Embryonic facial prominence (tissue), 1 donor: ENCODE results near the gene SIM1.

Source experiments
- DNase-seq: peaks from one replicate; pipeline ENCODE4 v3.0.0-alpha.2; 2016; ENCODE audit errors: extremely low spot score

SIM1 gene

DNA sequence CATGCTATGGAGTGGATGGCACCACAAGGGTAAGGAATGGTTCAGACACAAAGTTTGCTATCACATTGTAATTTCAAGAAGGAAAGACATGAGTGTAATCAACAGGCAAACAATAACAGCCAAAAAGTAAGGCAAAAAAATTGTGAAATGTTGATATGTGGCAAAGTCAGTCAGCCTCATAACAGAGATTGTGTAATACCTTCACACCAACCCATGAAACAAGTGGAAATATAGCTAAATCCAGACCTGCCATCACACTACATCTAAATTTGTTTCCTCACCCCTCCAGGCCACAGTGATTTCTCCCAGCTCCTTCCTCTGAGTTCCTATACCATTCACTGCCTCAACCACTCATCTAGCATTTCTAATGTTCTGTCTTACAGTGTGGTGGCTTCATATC lies 37.3 kb downstream of the SIM1 start:
- DNase-seq = no peak

DNA sequence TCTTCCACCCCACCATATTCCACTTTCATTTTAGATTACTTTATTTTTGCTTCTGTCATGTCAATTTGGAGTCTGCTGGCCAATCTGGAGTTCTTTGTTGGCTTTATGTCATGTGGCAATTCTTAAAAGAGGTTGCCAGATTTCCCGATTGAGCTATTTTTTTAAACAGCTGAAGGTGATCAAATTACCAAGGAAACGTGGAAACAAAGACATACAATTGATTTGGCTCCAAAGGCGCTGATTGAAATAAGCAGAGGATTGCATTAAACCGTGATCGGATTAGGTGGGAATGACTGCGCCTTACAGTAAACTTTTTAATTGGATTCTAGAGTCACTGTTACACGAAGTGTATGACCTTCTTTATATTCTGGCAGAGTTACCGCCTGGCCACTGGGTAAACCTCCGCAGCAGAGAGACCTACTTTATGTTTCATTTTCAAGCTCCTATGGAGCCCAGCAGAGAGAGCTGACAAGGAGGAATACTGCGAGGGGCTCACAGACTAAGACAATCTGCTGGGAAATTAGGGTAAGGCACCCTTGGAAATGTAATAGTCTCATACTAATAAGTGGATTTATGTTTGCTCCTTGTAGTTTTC lies 37.9 kb downstream of the SIM1 start:
- DNase-seq = no peak

DNA sequence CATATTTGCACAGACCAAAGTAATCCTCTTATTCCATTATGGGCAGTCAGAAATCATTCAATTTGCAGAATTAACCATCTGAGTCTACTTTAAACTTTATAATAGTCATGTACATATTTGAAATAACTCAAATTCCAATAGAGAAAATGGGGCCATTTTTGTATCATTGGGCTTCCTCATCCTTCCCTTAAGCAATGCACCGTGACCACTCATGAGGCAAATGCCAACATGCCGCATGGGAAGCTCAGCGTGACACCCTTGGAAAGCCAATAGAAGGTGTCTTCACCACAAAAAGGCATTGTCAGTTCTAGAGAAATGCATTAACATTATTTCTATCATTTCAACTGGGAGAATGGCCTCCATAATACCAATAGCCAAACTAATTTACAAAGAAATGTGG lies 38.5 kb downstream of the SIM1 start:
- DNase-seq = no peak

DNA sequence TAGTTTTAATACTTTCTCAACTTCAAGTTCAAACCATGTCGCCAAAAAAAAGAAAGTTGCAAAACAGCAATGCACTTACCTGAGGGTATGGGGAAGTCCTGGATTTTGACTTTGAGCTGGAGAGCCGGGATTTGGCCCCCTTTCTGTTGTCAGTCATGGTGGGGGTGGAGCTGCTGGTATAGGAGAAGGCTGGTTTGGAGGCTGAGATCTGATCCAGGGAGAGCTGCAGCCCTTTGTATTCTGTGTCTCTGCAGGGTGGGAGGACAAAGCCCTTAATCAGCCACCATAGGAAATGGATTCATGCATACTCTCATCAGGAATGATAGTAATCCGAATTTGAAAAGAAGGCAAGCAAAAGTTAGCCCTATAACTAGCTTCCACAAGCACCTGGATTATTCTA lies 44.0 kb downstream of the SIM1 start:
- DNase-seq = no peak

DNA sequence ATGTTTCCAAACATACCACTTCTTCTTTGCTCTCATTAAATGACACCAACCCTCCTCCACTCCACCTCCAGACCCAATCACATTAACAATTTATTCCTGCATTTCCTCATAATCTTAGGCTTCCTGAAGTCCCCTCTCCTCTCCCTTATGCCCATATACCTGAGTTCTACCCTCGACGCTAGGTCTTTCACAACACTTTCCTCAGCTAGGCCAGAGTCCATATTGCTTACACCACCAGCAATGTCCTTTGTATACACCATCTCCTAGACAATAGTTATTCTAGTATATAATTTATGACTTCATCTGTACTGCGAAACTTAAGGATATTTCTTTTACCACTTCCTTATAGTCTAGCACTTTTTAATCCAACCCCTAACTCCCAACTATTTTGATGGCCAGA lies 47.7 kb downstream of the SIM1 start:
- no peak for DNase-seq

DNA sequence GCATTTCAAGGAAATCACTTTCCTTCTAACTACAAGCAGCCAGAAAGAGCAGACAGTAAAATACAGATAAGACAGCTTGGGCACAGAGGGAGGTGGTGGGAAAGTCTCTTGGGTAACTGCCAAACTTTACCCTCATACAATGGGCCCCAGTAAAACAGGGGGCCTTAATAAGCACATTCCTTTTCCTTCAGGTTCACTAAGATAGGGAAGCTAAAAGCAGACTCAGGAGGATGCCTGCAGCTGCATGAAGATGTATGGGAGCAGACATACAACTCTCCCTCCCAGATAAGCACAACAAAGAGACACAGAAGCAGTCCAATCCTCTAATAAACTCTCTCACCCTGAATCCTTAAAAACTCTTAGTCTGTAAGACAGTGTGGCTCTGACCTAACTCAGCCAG lies 49.0 kb downstream of the SIM1 start:
- DNase-seq = no peak

DNA sequence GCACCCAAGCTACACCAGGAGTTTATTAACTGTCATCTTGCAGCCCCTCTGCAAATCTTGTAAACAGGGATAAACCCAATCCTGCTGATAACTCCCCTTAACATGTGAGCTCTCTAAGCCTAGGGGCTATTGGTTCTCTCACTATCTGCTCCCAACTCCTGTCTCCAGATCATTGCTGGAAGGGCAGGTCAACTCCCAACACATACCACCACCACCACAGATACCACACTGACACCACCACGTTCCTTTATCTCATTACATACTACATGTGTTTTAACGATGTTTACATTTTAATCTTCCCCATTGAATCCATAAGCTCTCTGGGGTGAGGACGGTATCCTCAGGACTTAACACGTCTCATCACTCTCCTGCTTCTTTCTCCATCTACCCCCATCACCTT lies 51.8 kb downstream of the SIM1 start:
- no peak for DNase-seq

DNA sequence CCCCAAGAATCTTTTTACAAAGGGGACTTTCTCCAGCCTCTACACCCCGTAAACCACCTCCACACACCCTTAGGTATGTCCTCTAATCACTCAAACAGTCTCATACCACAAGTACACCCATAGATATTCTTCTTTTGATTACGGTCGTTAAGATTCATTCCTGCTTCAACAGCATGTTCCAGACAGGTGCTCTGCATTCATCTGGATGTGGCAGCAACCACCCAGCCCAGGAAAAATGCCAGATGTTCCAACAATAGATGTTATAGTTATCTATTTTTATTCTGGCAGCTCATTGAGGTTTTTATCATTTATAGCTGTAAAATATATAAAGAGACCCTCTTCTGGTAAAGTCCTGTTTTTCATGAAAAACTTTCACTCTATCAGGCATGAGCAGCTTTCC lies 60.7 kb downstream of the SIM1 start:
- no peak for DNase-seq

DNA sequence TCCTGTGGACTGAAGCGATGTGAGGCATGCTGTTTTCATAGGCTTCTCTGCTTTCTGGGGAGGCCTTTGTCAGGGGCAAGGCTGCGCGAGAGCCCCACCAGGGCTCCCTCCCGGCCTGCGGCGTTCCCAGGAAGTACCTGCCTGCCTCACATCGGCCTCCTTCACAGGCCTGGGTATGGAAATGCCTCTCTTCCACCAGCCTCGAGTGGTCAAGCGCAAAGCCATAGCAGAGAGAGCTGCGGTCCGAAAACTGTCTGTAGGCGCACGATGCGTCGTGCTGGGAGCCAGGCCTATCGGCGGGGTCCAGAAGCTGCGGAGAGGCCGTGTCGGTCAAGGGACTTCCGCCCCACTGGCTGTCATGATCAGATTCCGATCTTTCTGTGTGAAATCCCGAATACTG lies 71.2 kb downstream of the SIM1 start:
- DNase-seq = no peak

DNA sequence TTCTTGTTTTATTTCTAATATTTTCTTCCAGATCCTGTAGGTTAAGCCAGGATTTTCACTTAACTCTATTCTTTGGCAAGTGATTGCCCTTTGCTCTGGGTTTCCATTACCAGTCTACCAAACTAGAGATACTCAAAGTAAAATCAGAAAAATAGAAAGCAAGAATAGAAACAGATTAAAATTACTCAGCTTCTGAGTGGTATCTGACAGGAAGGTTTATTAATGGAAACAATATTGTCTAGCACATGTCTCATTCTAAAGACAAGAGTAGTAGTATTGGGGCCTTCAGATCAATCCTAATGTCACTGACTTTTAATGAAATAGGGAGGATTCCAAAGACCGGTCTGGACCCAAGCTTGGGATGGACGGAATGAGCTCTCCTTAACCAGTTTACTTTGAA lies 72.3 kb downstream of the SIM1 start:
- no peak for DNase-seq

DNA sequence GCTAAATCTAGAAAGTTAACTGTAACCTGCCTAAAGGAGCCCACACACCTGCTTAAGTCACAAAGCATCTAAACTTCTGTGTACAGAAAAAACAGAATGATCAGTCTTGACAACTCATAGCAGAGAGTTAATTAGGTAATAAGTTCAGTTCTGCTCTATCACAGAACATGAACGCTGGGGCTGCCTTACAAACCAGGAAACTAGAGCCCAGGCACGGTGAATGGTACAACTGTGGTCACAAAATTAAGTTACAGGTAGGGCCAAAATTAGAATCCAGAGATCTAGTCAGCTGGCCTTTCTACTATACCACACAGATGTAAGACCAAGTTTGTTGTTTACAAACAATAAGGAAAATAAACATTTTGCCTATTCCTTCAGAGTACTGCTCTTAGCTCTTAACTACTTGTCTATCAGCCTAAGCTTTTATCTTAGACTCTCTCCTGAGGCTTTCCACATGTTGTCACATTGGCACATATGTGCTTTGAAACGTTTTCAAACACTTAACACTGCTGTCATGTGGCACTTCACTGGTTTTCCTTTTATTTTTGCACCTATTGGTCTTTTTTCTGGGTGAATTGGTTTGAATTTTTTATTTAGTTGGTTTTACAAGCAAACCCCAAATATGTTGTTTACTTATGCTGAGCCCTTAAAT lies 75.7 kb downstream of the SIM1 start:
- DNase-seq = no peak

DNA sequence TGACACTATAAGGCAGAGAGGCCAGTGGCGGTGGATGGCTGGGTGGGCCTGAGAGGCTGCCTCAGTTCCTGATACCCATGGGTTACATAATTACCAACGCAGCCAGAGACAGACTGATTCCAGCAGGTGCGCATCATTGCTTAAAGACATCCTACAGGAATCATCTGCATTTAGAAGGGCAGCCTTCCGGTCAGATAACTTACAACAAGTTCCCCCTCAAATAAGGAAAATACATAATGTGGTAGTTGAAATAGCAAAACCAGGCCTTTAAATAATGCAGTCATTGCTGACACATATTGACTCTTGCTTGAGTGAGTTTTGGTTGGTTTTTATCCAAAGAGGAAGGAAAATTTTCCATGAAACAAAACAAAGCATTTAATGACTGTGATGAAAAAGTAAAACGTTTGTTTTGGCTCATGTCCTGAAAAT lies 81.9 kb downstream of the SIM1 start:
- DNase-seq = no peak

DNA sequence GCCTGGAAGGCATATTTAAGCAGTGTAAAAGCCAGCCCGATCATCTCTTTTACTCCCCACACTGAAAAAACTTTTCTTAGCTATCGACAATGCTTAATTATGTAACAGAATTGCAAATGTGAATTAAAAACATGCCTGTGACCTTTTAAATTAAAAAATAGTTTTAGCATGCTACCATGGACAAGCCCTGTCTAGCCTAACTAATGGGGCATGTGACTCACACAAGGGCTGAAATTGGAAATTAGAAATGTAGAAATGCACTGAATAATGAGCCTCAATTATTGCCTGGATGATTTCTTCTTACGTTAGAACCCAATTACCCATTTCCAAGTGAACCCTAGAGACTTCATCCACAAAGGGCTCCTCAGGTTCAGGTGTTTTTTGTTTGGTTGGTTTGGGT lies 82.7 kb downstream of the SIM1 start:
- no peak for DNase-seq

DNA sequence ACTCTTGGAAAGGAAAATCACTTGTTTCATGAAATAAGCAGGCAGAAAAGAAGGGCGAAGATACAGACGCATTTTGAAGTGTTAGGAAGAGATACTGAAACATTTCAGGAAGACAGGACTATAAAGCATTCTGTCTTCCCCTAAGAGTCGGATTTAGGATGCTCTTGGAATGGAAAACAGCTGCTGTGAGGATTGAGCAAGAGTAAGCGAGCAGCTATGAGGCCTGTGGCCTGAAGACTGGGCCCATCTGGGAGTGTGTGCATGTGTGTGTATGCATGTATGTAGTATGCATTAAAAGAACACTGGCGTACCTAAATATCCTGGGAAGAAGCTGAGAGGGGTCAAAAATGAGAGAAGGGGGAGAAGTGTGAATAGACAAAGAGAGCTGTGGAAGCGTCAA lies 83.6 kb downstream of the SIM1 start:
- DNase-seq = no peak

DNA sequence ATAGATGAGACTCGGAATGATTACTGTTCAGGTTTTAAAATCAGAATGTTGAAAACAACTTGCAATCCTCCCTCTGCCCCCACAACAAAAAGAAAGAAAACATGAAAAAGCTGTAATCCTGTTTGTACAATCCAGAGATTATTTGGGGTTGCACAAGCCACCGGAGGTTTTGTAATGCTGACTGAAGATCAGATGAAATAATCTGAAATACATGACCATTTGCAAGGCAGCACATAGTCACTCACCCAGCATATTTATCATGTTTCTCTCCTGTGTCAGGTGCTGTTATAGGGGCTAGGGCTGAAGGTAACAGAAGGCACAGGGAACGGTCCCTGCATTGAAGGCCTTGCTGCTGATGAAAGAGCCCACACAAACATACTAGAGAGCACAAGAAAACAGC lies 85.3 kb downstream of the SIM1 start:
- no peak for DNase-seq

DNA sequence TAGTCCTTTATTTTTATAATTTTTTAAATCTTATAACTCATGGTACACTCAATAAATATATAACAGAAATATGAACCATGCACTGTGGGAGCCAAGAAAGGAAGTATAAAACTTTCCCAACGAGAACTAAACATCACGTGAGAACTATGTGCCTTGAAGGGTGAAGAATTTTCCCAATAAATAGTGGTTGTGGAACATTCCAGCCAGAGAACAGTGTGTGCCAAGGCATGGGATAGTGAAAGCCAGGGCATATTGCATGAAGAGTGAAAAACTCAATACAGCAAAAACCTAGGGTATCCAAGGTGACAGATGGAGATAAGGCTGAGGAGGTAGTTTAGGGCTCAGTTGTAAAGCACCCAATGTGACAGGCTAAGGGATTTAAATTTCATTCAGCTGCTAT lies 86.1 kb downstream of the SIM1 start:
- DNase-seq = no peak

DNA sequence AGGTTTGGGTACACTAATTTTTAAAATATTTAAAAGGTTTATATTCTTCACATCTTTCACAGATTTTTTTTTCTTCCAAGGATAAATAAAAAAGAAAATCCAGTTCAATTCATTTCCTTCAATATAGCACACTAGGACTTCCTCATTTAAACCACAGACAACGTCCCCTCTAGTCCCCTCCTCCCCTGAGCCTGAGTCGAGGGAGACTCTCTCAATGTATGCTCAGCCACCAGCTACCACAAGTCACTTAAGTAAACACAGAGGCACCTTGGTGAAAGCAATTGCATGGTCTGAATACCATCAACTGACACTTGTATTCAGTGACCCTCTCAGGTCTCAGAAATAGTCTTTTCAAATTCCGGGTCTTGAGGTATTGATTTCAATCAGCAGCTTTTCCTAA lies 88.6 kb downstream of the SIM1 start:
- no peak for DNase-seq

DNA sequence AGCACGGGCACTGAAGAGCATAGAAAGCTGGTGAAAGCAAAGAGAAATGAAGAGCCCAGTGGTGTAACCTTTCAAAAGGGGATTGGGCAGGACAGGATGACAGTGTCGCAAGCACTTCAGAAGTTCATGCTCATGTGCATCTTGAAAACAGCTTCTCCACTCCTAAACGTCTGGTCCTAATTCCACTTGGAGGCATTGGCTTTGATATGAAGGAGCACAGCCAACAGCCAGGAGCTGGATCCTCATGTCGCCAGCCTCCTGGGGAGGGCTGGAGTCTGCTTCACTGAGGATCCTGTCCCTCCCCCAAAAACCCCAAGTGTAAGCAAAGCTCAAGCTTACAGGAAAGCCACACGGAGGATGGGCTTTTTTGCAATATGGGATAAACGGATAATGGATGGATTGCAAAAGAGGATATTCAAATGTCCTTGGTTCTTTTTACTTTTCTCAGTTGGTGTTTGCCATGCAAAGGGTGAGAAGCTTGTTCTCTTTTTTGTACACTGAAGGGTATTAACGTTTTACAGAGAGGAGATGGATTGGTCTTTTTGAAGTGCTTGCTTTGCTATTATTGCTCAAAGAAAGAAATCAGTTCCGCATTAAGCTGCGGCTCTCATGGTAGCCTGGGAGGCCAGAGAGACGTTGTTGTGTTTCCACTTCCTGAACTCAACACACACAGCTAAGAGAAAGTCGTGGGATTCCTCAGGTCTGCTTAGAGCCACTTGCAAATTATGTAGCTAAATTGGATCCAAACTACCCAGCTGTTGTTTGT lies 92.2 kb downstream of the SIM1 start:
- no peak for DNase-seq

DNA sequence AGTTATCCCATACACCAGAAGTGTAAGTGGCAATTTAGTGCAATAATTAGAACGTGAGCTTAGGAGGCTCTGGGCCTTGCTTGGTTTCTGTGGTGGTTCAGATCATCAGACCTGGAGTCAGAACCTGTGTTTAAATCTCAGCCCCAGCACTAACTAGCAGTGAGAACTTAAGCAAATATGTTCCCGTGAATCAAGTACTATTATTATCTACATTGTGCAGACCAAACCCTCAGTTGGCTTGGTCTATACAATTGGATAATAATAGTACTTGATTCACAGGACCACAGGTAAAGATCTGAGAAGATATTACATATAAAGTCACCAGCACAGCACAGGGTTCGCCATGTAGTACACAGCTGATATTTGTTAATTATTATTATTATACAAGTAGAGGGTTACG lies 93.1 kb downstream of the SIM1 start:
- no peak for DNase-seq

DNA sequence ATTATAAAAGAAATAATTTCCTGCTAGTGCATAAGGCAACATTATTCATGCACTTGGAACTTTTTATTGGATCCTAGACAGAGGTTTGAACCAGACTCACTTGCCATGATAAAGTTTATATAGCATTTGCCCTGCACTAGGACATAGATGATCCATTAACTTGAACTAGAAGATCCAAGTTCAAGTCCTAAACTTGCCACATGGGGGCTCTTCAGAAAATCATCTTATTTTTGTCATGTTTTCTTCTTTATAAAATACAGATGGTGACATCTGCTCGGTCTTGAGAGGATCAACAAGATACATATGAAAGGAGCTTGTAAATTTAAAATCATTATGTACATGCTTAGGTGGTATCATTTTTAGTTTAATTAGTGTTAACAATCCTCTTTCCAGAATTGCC lies 94.5 kb downstream of the SIM1 start:
- DNase-seq = no peak

DNA sequence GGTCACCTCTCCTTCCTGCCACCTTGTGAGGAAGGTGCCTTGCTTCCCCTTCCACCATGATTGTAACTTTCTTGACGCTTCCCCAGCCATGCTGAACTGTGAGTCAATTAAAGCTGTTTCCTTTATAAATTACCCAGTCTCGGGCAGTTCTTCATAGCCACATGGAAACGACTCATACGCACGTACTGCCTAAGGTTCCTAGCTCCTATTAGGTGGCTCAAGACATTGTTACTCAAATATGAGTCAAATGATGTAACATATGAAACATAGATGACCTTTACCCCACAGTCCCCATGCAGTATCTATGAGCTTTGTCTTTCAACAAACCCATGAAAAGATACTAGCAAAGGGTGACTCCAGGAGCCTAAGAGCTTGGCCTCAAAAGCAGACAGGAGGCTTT lies 98.3 kb downstream of the SIM1 start:
- no peak for DNase-seq

DNA sequence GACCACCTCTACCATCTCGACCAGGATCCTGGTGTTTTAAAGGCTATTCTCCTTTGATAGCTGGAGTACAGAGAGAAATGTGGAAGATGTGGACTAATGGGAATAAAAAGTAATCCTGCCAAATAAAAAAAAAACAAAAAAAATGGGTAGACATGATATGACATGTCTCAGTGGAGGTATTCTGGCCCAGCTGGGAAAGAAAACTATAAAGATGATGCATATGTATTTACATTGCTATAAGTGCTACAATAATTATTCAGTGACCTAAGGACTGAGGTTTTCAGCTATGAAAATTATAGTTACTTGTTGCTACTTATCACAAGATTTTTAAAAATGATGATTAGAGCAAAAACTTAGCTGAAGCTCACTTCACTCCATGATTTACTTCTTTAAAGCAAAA lies 101.1 kb downstream of the SIM1 start:
- no peak for DNase-seq
